ENCODE results near the gene CD101.
"Not testable (repeated sequence)": the region's sequence is repeated elsewhere in the genome, so short reads cannot be mapped to it uniquely, and the experiment has no call there.

The CD101 gene

GRCh38 chr1:116971965-116972673 is 29.4 kb upstream of the CD101 start:
- no peak overlapping the region for H3K27ac ChIP-seq
- no peak overlapping the region for H3K4me2 ChIP-seq (ENCODE audit: low read length)
- no peaks in the 10 kb centered on the region for H3K9me3 ChIP-seq (ENCODE audit: control insufficient read depth, low read length)
- H3K79me2 ChIP-seq: no peaks in the 10 kb centered on the region
- no peaks in the 10 kb centered on the region for H3K27me3 ChIP-seq (ENCODE audit: control insufficient read depth, insufficient read depth, low read length)
- no peak overlapping the region for H3K9ac ChIP-seq
- H3K4me1 ChIP-seq: no peaks in the 10 kb centered on the region
- no peaks in the 10 kb centered on the region for H3K36me3 ChIP-seq (ENCODE audit: control insufficient read depth, insufficient read depth, low read length)
- H2AFZ ChIP-seq: no peak overlapping the region
- no peak overlapping the region for H3K4me3 ChIP-seq (ENCODE audit: low read depth, low read length)
- no peak for TF ChIP-seq CTCF (IDR thresholded peaks at IDR 0.05)

- Histone ChIP-seq H3K4me3 (ENCODE audit: low read depth, low read length) (no peak overlapping the region), H3K9ac (no peak overlapping the region), H3K79me2 (no peaks in the 10 kb centered on the region), H3K27ac (no peak overlapping the region), H3K4me1 (no peaks in the 10 kb centered on the region), H3K9me3 (ENCODE audit: control insufficient read depth, low read length) (no peaks in the 10 kb centered on the region), H2AFZ (no peak overlapping the region), H3K27me3 (ENCODE audit: control insufficient read depth, insufficient read depth, low read length) (no peaks in the 10 kb centered on the region), H3K4me2 (ENCODE audit: low read length) (no peak overlapping the region), H3K36me3 (ENCODE audit: control insufficient read depth, insufficient read depth, low read length) (no peaks in the 10 kb centered on the region)
- no peak for TF ChIP-seq CTCF (IDR thresholded peaks at IDR 0.05)
Measured at GRCh38 chr1:116972674-116973030, 28.9 kb upstream of the CD101 start.

GRCh38 chr1:116980309-116980708 is 21.3 kb upstream of the CD101 start:
- H2AFZ ChIP-seq; H3K27me3 ChIP-seq (ENCODE audit: control insufficient read depth, insufficient read depth, low read length); H3K27ac ChIP-seq; H3K9ac ChIP-seq; H3K79me2 ChIP-seq; H3K4me3 ChIP-seq (ENCODE audit: low read depth, low read length); H3K4me2 ChIP-seq (ENCODE audit: low read length); H3K9me3 ChIP-seq (ENCODE audit: control insufficient read depth, low read length); H3K36me3 ChIP-seq (ENCODE audit: control insufficient read depth, insufficient read depth, low read length); H3K4me1 ChIP-seq: not testable (repeated sequence)

GRCh38 chr1:116981521-116982037 is 20.0 kb upstream of the CD101 start:
- Histone ChIP-seq H3K4me1 (no peaks in the 10 kb centered on the region), H3K9me3 (ENCODE audit: control insufficient read depth, low read length) (no peaks in the 10 kb centered on the region), H3K36me3 (ENCODE audit: control insufficient read depth, insufficient read depth, low read length) (no peaks in the 10 kb centered on the region), H3K79me2 (no peaks in the 10 kb centered on the region), H3K4me3 (ENCODE audit: low read depth, low read length) (no peak overlapping the region), H3K27ac (no peak overlapping the region), H3K9ac (no peak overlapping the region), H3K27me3 (ENCODE audit: control insufficient read depth, insufficient read depth, low read length) (no peaks in the 10 kb centered on the region), H2AFZ (no peak overlapping the region), H3K4me2 (ENCODE audit: low read length) (no peak overlapping the region)
- no peak for TF ChIP-seq CTCF (IDR thresholded peaks at IDR 0.05)

- H3K79me2 ChIP-seq: no peaks in the 10 kb centered on the region
- H3K27me3 ChIP-seq (ENCODE audit: control insufficient read depth, insufficient read depth, low read length): no peaks in the 10 kb centered on the region
- H3K4me2 ChIP-seq (ENCODE audit: low read length): no peak overlapping the region
- H3K4me1 ChIP-seq: no peaks in the 10 kb centered on the region
- H3K4me3 ChIP-seq (ENCODE audit: low read depth, low read length): no peak overlapping the region
- H2AFZ ChIP-seq: no peak overlapping the region
- H3K36me3 ChIP-seq (ENCODE audit: control insufficient read depth, insufficient read depth, low read length): no peaks in the 10 kb centered on the region
- TF ChIP-seq CTCF (IDR thresholded peaks at IDR 0.05): no peak
- H3K27ac ChIP-seq: no peak overlapping the region
- no peaks in the 10 kb centered on the region for H3K9me3 ChIP-seq (ENCODE audit: control insufficient read depth, low read length)
- no peak overlapping the region for H3K9ac ChIP-seq
Measured at GRCh38 chr1:116982319-116983004, 19.1 kb upstream of the CD101 start.
